GM18502 (cell line): Measurements from ENCODE around the gene SRPRB.

ENCODE experiments used
- ATAC-seq: cut with Tn5 transposase; IDR thresholded peaks from one replicate; pipeline ENCODE4 v1.9.1; 2021; ENCODE audit warnings: mild to moderate bottlenecking; ENCODE audit not compliant: unreplicated experiment, poor library complexity

SRPRB gene

DNA sequence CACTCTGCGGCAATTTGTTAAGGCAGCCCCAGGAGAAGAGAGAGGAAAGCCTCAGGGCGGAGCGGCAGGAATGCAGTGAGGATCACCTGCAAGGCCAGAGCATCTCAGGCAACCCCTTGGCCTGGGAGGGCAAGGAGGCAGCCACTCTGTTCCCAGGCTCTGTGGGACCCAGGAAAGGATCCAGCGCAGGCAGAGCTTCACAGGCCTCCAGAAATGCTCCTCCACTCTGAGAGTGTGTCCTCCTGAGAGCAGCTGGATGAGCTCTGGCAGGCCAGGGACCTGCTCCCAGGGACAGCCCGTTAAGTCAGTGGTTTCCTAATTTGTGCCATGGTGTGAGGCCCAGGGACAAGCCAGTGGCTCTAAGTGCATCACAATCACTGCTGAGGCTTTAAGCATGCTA is 54.9 kb downstream of the SRPRB start:
- no peak for ATAC-seq

DNA sequence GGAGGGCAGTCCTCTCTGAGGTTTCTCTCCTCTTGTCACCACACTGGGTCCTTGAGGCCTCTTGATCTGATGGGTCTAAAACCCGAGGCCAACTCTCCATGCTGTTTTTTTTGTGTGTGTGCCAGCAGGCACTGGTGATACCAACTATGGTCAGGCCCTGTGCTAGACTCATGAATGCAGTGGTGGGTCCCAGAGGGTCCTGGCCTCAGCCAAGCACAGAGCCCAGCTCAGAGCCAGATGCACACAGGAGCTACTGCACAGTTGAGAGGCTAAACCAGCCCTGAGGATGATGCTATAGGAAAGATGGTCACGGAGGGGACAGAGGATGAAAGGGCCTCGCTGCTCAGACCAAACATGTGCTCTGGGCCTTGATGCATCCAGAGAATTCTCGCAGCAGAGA is 56.5 kb downstream of the SRPRB start:
- no peak for ATAC-seq

DNA sequence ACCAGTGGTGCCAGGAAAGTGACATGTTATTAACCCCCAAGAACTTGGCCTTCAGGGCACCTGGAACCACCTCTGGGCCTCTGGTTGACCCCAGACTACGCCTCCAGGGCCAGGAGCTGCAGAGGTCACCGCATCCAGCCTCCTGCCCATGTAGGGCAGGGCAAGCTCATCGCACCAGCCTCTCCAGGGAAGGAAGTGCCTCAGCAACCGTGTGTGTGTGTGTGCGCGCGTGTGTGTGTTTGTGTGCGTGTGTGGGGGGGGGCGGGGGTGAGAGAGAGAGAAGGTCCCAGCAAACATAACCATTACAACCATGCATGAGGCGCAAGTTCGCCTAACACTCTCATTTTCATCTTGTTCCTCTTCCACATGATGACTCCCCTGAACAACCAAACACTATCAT is 58.3 kb downstream of the SRPRB start:
- ATAC-seq: no peak

DNA sequence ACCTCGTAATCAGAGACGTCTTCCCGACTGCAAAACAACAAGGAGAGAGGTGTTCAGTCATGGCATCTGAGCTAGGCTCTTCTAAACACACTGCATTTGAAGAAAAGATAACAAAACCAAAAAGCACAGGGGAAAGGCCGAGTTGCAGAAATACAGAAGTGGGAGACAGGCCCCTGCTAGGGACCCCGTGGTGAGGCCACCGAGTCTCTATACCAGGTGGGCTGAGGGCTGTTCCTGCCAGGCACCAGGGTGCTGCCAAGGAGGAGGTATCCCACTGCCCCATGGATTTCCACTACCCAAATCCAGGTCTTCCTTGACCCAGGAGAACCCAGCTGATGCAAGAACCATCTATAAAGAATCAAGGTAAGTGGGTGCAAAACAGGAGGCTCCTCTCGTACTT is 59.0 kb downstream of the SRPRB start:
- no peak for ATAC-seq

DNA sequence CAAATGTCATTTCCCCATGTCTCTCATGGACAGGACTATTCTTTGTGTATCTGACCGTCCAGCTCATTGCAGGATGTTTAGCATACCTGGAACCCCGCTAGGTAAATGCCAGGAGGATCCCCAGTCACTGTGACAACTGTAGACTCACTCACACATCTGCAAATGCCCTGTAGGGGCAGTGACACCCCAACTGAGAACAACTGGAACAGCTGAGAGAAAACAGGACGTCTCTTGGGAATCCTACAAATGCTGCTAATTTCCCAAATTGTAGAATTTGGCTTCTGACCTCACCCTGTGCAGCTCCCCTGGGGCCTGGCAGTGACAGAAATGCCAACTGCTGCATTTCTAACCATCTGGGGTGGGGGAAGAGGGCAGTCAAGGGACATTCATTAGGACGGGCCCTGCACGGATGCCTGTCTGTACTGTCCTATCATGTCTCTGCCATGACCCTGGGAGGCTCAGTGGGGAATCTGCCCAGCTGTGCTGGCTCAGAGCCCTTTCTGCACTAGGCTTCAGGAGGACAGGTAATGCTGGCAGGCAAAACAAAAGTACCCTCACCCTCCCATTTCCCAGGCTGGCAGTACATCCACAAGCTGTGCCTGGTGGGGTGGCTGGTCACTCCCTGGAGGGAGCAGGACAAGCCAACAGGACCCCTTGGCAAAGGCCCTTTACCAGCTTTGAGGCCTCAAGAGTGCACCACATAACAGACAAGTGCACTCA is 59.7 kb downstream of the SRPRB start:
- no peak for ATAC-seq

DNA sequence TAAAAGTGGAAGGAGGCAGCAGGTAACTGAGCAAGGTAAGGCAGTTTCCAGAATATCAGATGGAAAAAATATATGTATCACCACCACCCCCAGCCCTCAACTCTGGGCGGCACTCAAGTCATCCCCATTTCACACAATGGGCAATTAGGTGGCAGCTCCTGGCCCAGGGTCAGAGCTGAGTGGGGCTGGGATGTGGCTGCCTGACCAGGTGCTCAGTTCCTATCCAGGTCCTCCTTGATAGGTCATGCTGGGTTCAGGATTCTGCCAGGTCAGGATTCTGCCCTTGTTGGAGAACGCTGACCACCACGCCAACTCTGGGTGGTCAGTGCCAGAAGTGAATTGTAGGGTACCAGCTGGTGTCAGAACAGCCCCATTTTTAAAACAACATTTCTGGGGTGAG is 60.5 kb downstream of the SRPRB start:
- no peak for ATAC-seq

DNA sequence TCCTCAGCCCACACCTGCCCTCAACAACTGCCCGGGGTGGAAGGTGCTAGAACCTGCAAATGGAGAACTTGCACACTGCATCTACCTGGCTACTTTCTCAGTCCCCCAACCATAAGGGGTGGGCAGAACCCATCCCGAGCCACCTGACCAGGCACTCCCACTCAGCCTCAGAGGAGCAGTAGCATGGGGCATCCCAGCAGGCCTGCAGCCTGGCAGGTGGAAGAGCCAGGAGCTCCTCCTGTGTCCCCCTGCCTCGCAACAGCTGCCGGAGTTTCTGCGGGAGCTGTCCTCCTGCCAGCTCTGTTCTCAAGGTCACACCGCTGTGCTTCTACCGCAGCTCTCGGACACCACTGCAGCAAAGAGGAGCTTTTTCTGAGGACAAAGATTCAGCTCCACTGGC is 62.6 kb downstream of the SRPRB start:
- no peak for ATAC-seq

DNA sequence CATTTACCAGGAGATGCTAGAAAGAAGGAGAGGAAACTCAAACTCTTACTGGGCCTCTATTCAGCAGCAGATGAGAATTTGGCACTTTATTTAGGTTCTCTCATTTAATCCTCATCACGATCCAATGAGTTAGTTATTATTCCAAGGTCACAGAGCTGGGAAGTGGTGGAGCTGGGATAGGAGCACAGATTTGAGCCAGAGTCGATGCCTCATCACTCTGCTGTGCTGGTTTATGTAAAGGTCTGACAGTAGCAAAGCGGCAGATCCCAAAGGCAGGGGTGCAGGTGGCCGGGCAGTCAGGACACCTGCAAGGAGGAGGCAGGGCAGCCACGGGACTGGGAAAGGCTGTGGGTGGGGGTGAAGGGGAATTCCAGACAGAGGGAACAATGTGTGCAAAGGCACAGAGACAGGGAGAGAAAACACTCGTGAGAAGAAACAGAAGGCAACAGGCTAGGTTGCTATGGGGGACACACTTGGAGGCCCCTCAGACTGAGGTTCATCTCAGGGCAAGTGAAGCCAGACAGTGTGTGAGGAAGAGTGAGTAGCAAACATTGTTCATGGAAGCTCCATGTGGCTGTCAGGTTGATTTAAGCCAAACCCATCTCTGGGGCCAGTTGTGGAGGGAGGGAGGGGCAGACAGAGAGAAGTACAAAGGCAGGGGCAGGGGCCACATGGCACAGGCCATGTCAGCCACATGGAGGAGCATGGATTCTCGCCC is 63.3 kb downstream of the SRPRB start:
- no peak for ATAC-seq

DNA sequence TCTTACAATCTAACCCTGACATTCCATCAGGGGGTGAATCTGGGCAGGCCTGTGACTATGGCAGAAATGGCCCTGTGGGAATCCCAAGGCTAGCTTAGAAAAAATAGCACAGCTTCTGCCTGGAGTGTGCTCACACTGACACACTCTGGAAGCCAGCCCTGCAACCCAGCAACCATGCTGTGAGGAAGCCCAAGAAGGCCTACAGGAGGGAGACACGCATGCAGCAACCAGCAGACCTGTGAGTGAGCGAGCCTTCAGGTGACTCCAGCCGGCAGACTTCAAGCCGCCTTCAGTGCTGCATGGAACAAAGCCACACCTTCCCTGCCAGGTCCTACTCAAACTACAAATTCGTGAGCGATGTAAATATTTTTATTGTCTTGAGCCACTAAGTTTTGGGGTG is 64.0 kb downstream of the SRPRB start:
- ATAC-seq: no peak

DNA sequence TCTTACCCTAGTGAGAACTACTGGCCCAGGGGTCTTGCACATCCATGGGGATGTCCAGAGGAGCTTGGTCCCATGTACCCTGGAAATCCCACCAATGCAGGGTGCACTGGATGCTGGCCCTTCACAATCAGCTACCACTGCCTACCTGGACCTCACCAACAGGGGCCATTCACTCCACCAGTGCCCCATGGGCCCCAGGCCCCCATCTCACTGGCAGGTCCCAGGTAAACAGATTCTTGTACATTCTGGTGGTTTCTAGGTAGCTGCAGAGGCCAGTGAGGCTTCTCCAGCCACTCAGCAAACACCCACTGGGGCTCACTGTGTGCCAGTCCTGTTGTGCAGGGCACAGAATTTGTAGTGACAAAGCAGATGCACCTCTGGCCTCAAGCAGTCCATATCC is 65.2 kb downstream of the SRPRB start:
- no peak for ATAC-seq
